H1 (cell line): ENCODE measurements around the gene MTFMT. TPM values are rescaled to one million over a fixed set of nuclear protein-coding genes. Genes with fewer than 3 reads are reported as not detected.

Experiments
- CTCF ChIA-PET: fragments of 300-600 bp; sonication (Branson Sonifier 250); formaldehyde crosslinking; loops from one replicate; lab custom pipeline; 2021; ENCODE audit not compliant: partially characterized antibody; lab: Charles Lee
- POLR2A ChIA-PET: fragments of 300-600 bp; sonication (Branson Sonifier 250); formaldehyde crosslinking; loops from one replicate; lab custom pipeline; 2021; ENCODE audit warnings: inconsistent platforms; ENCODE audit not compliant: partially characterized antibody; lab: Charles Lee
- DNase-seq, 2 experiments: peaks; one replicate each; pipeline versions ENCODE4 v3.0.0 to v3.0.0-alpha.2; 2010 to 2022; ENCODE audit warnings: low spot score in 2 of 2, low read depth in 1 of 2, mixed read lengths in 1 of 2
- FAIRE-seq: peaks from 2 replicates; lab custom pipeline; 2011; peaks lifted over from hg19 to GRCh38; lab: Jason Lieb, UNC
- H2AFZ ChIP-seq: 2 replicates; pipeline ENCODE4 v1.8.1; 2012; ENCODE audit warnings: low read length, inconsistent platforms
- H2AK5ac ChIP-seq: 2 replicates; pipeline ENCODE4 v1.6.1; 2013; ENCODE audit warnings: low read depth, low read length
- H2BK120ac ChIP-seq: replicated peaks from 2 replicates; pipeline ENCODE3; 2013; ENCODE audit warnings: low read depth, low read length, inconsistent platforms
- H2BK12ac ChIP-seq: 2 replicates; pipeline ENCODE4 v1.6.1; 2013; ENCODE audit warnings: low read depth, low read length
- H2BK15ac ChIP-seq: 2 replicates; pipeline ENCODE4 v1.6.1; 2013; ENCODE audit warnings: low read length
- H2BK20ac ChIP-seq: 2 replicates; pipeline ENCODE4 v1.6.1; 2013; ENCODE audit warnings: low read length
- H2BK5ac ChIP-seq: 2 replicates; pipeline ENCODE4 v1.6.1; 2013; ENCODE audit warnings: low read depth, low read length
- H3K14ac ChIP-seq: 2 replicates; pipeline ENCODE4 v1.6.1; 2013; ENCODE audit warnings: inconsistent platforms; ENCODE audit not compliant: insufficient read length
- H3K18ac ChIP-seq: 2 replicates; pipeline ENCODE4 v1.6.1; 2013; ENCODE audit warnings: low read length; ENCODE audit errors: extremely low read depth
- H3K23ac ChIP-seq: 2 replicates; pipeline ENCODE4 v1.6.1; 2013; ENCODE audit warnings: inconsistent platforms; ENCODE audit not compliant: insufficient read length
- H3K23me2 ChIP-seq: 2 replicates; pipeline ENCODE4 v1.6.1; 2013; ENCODE audit warnings: low read depth, low read length
- H3K27ac ChIP-seq: 2 replicates; pipeline ENCODE4 v1.6.1; 2011; ENCODE audit warnings: low read depth, low read length, inconsistent platforms
- H3K27me3 ChIP-seq, 4 experiments: replicated peaks in 1 of 4; 1 replicate in 1 of 4; 2 replicates in 3 of 4; pipeline versions ENCODE4 v1.6.1 to v1.8.1; 2011 to 2013; ENCODE audit warnings: low read length in 3 of 4, mild to moderate bottlenecking in 3 of 4, inconsistent platforms in 2 of 4, mixed read lengths in 2 of 4, moderate library complexity in 1 of 4; ENCODE audit not compliant: control insufficient read depth in 3 of 4, insufficient read depth in 3 of 4; ENCODE audit errors: extremely low read depth in 1 of 4
- H3K36me3 ChIP-seq, 4 experiments: 2 replicates each; pipeline versions ENCODE4 v1.6.1 to v1.8.1; 2011 to 2013; ENCODE audit warnings: mild to moderate bottlenecking in 4 of 4, low read length in 3 of 4, moderate library complexity in 2 of 4, control low read depth in 1 of 4, inconsistent platforms in 1 of 4; ENCODE audit not compliant: insufficient read depth in 4 of 4, control insufficient read depth in 2 of 4
- H3K4ac ChIP-seq: replicated peaks from 2 replicates; pipeline ENCODE3; 2013; ENCODE audit warnings: low read length, low read depth, mixed read lengths, inconsistent platforms; ENCODE audit not compliant: insufficient read length
- H3K4me1 ChIP-seq, 4 experiments: replicated peaks in 1 of 4; 1 replicate in 1 of 4; 2 replicates in 3 of 4; pipeline versions ENCODE4 v1.6.1 to v1.8.1; 2011 to 2013; ENCODE audit warnings: low read length in 3 of 4, inconsistent platforms in 2 of 4, mixed read lengths in 1 of 4; ENCODE audit not compliant: insufficient read depth in 4 of 4, control insufficient read depth in 3 of 4
- H3K4me2 ChIP-seq, 2 experiments: 2 replicates each; pipeline versions ENCODE4 v1.6.1 to v1.8.1; 2011 to 2013; ENCODE audit warnings: low read depth in 2 of 2, low read length in 2 of 2, control low read depth in 1 of 2, inconsistent platforms in 1 of 2, mild to moderate bottlenecking in 1 of 2; ENCODE audit not compliant: insufficient read depth in 1 of 2
- H3K4me3 ChIP-seq, 4 experiments: fragments of 200-600, 300-600 bp in 1 of 4; sonication (generic), shearing (Covaris generic), sonication (Bioruptor Twin) in 1 of 4; 2 replicates each; pipeline versions ENCODE4 v1.5.1 to v1.8.1; 2011 to 2016; ENCODE audit warnings: low read length in 4 of 4, low read depth in 3 of 4, control low read depth in 2 of 4, inconsistent platforms in 2 of 4, mild to moderate bottlenecking in 2 of 4, mixed read lengths in 1 of 4, moderate library complexity in 1 of 4; ENCODE audit not compliant: insufficient read depth in 2 of 4; ENCODE audit errors: extremely low read depth in 1 of 4
- H3K56ac ChIP-seq: replicated peaks from 2 replicates; pipeline ENCODE3; 2013; ENCODE audit warnings: low read depth, mild to moderate bottlenecking, mixed read lengths, low read length, inconsistent platforms; ENCODE audit not compliant: insufficient read length
- H3K79me1 ChIP-seq: 2 replicates; pipeline ENCODE4 v1.6.1; 2013; ENCODE audit warnings: low read depth, low read length, control low read depth
- H3K79me2 ChIP-seq, 2 experiments: 2 replicates each; pipeline versions ENCODE4 v1.6.1 to v1.8.1; 2012 to 2013; ENCODE audit warnings: low read length in 2 of 2, mild to moderate bottlenecking in 2 of 2, inconsistent platforms in 1 of 2; ENCODE audit not compliant: insufficient read depth in 2 of 2, control insufficient read depth in 1 of 2
- H3K9ac ChIP-seq, 4 experiments: replicated peaks in 1 of 4; 1 replicate in 1 of 4; 2 replicates in 3 of 4; pipeline versions ENCODE4 v1.6.1 to v1.8.1; 2011 to 2013; ENCODE audit warnings: low read depth in 3 of 4, low read length in 3 of 4, control low read depth in 2 of 4, mild to moderate bottlenecking in 2 of 4, moderate library complexity in 2 of 4, inconsistent platforms in 1 of 4; ENCODE audit errors: extremely low read depth in 1 of 4
- H3K9me3 ChIP-seq, 2 experiments: 2 replicates each; pipeline versions ENCODE4 v1.6.1 to v1.8.1; 2012 to 2013; ENCODE audit warnings: mild to moderate bottlenecking in 2 of 2, moderate library complexity in 2 of 2, control low read depth in 1 of 2, inconsistent platforms in 1 of 2, low read depth in 1 of 2, low read length in 1 of 2, mixed read lengths in 1 of 2; ENCODE audit not compliant: insufficient read depth in 2 of 2
- H4K20me1 ChIP-seq, 2 experiments: replicated peaks in 1 of 2; 2 replicates each; pipeline versions ENCODE3 to v1.8.1; 2011 to 2013; ENCODE audit warnings: inconsistent platforms in 2 of 2, low read length in 2 of 2, mild to moderate bottlenecking in 1 of 2; ENCODE audit not compliant: insufficient read depth in 2 of 2, control insufficient read depth in 1 of 2
- H4K5ac ChIP-seq: 2 replicates; pipeline ENCODE4 v1.6.1; 2013; ENCODE audit warnings: low read length, low read depth, mixed read lengths, inconsistent platforms; ENCODE audit not compliant: insufficient read length
- H4K8ac ChIP-seq: 2 replicates; pipeline ENCODE4 v1.8.0; 2013; ENCODE audit warnings: mild to moderate bottlenecking, moderate library complexity, low read length, inconsistent platforms; ENCODE audit not compliant: insufficient read depth; ENCODE audit errors: extremely low read depth
- H4K91ac ChIP-seq: replicated peaks from 2 replicates; pipeline ENCODE3; 2013; ENCODE audit warnings: low read length, mixed read lengths, inconsistent platforms; ENCODE audit not compliant: insufficient read length
- BACH1 ChIP-seq: IDR thresholded peaks from 2 replicates; pipeline ENCODE4 v1.6.1; 2012; ENCODE audit warnings: low read length, improper control_type of control experiment
- CBX5 ChIP-seq: fragments of 300-800, 300-1000 bp; sonication (generic); IDR thresholded peaks from 2 replicates; pipeline ENCODE4 v1.7.1; 2016; ENCODE audit warnings: antibody characterized with exemption, low read length, low read depth
- CEBPB ChIP-seq: IDR thresholded peaks from 2 replicates; pipeline ENCODE4 v1.6.1; 2012; ENCODE audit warnings: low read depth, low read length
- EP300 ChIP-seq, 2 experiments: IDR thresholded peaks; 1 replicate in 1 of 2; 2 replicates in 1 of 2; pipeline ENCODE4 v1.6.1; 2011 to 2012; ENCODE audit warnings: low read depth in 2 of 2, low read length in 2 of 2, mild to moderate bottlenecking in 2 of 2, borderline replicate concordance in 1 of 2, inconsistent platforms in 1 of 2, moderate library complexity in 1 of 2
- JUND ChIP-seq: IDR thresholded peaks from 2 replicates; pipeline ENCODE4 v1.6.1; 2011; ENCODE audit warnings: mild to moderate bottlenecking, improper control_type of control experiment, low read length
- KDM5A ChIP-seq: fragments of 200-600 bp; IDR thresholded peaks from 2 replicates; pipeline ENCODE4 v1.7.1; 2012; ENCODE audit warnings: mild to moderate bottlenecking, low read length, inconsistent platforms, mixed read lengths
- NANOG ChIP-seq: IDR thresholded peaks from 2 replicates; pipeline ENCODE4 v1.6.1; 2011; ENCODE audit warnings: low read length, low read depth, mild to moderate bottlenecking, inconsistent platforms; ENCODE audit not compliant: insufficient read depth, poor library complexity, severe bottlenecking
- RAD21 ChIP-seq, 2 experiments: IDR thresholded peaks in 1 of 2; conservative IDR thresholded peaks in 1 of 2; 2 replicates each; pipeline ENCODE4 v1.6.1; 2011; ENCODE audit warnings: low read depth in 2 of 2, low read length in 2 of 2, improper control_type of control experiment in 1 of 2, inconsistent platforms in 1 of 2, mild to moderate bottlenecking in 1 of 2, moderate library complexity in 1 of 2
- SIN3A ChIP-seq, 2 experiments: IDR thresholded peaks in 1 of 2; conservative IDR thresholded peaks in 1 of 2; 2 replicates each; pipeline ENCODE4 v1.6.1; 2011 to 2012; ENCODE audit warnings: low read length in 2 of 2, improper control_type of control experiment in 1 of 2, low read depth in 1 of 2, mild to moderate bottlenecking in 1 of 2
- TEAD4 ChIP-seq: IDR thresholded peaks from 2 replicates; pipeline ENCODE4 v1.6.1; 2012; ENCODE audit warnings: low read depth, low read length, inconsistent platforms, mixed read lengths
- WGBS, 2 experiments: shearing (Covaris generic) in 1 of 2; methylation state at CpG; one replicate each; pipeline versions ENCODE4 v1.1.6 to v1.1.7; 2013 to 2015; ENCODE audit warnings: low lambda C conversion rate in 2 of 2, mixed read lengths in 2 of 2, inconsistent platforms in 1 of 2, low coverage in 1 of 2, missing lambda C conversion rate in 1 of 2; ENCODE audit not compliant: insufficient replicate concordance in 2 of 2, insufficient coverage in 1 of 2, insufficient read length in 1 of 2; ENCODE audit errors: extremely low coverage in 1 of 2, missing lambda C conversion rate in 1 of 2; 5-methylcytosine and 5-hydroxymethylcytosine counted together
- polyA plus RNA-seq, 7 experiments: library from polyadenylated mRNA; depleted of rRNA in 3 of 7; stranded (reverse) in 5 of 7; unstranded in 2 of 7; fragments of >200 nt in 5 of 7; fragments of 200-250 nt in 2 of 7; gene quantifications; 1 replicate in 5 of 7; 2 replicates in 1 of 7; 4 replicates in 1 of 7; pipeline versions ENCODE4 v1.2.1 to v1.2.3, GENCODE V29; 2011 to 2013; ENCODE audit warnings: missing spikeins in 2 of 7, mixed read lengths in 2 of 7
- total RNA-seq: library from RNA; stranded (reverse); fragmentation: NEBNext Ultra II Directional; extraction: Animal tissue kit (Norgen Biotek cat#: 25700); gene quantifications from 2 replicates; pipeline ENCODE4 v1.2.1, GENCODE V29; 2021
- TF ChIP-seq, protein P1 (sequence below): IDR thresholded peaks from 2 replicates; pipeline ENCODE4 v1.6.1; 2012; ENCODE audit warnings: low read length, inconsistent platforms

MTFMT gene
- total and polyA plus RNA-seq, 2 of the 8 experiments (the other 6 are each of a cell fraction or from before 2014, with no cell fraction given): 7.7 to 20.8 TPM

DNA sequence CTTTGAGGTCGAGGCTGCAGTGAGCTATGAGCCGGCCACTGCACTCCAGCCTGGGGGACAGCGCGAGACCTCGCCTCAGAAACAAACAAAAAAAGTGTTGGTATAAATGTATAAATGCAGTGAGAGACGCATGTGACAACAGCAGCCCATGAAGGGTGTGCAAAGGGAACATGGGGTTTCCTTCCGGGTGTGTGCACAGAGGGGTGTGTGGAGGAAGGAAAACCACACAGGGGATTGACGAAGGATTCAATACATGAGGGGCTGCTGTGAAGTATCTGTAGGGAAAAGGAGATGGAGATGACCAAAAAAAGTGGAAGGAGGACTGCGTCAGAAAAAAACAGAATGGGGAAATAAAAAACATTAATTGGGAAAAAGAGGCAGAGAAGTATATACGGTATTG lies 1.1 kb downstream of the MTFMT start:
- H3K4me3 ChIP-seq: peak overlapping the region; percentile 75 to 93 (median 88)
- peaks cover 0 to 7% of the 10 kb centered on the region in 2 experiments; a peak in 1 of 4 replicates for H3K79me2 ChIP-seq
- 85% methylated on average over 10 of the region's 10 CpGs; no CpG with 5 or more reads in 1 of the 2 experiments for WGBS, 2 experiments
- H3K27ac ChIP-seq: no peak overlapping the region
- peak overlapping the region in 1 of 4 experiments; percentile 78; a peak in 1 of 7 replicates for H3K9ac ChIP-seq
- H2BK20ac ChIP-seq: no peak overlapping the region
- H3K23me2 ChIP-seq: no peaks in the 10 kb centered on the region; the same call in 1 of the 2 replicates
- DNase-seq: no peak
- no peak overlapping the region for H3K14ac ChIP-seq
- H3K18ac ChIP-seq: no peak overlapping the region
- no peak overlapping the region for H2BK15ac ChIP-seq
- H3K23ac ChIP-seq: no peak overlapping the region
- H2BK5ac ChIP-seq: no peak overlapping the region
- no peak overlapping the region for H4K91ac ChIP-seq
- peaks cover 5% of the 10 kb centered on the region; the same call in 1 of the 2 replicates for H3K79me1 ChIP-seq
- H2AFZ ChIP-seq: no peak overlapping the region
- ChIA-PET CTCF (no interaction called here), POLR2A (interaction anchor here (1.5 kb wide), 1 partner anchor 10 kb away, joined by 4 read pairs; no protein-coding TSS in a partner anchor)
- no peaks in the 10 kb centered on the region for H3K27me3 ChIP-seq
- no peak overlapping the region for H3K56ac ChIP-seq
- no peak for FAIRE-seq
- H3K9me3 ChIP-seq: no peaks in the 10 kb centered on the region
- no peak overlapping the region for H2AK5ac ChIP-seq
- H3K4me1 ChIP-seq: peaks cover 0 to 2% (median 0%) of the 10 kb centered on the region in 4 experiments; a peak in 1 of 7 replicates
- peaks cover 0 to 1% of the 10 kb centered on the region in 2 experiments for H4K20me1 ChIP-seq
- H3K4ac ChIP-seq: no peak overlapping the region
- TF ChIP-seq CEBPB (no peak), KDM5A (no peak), BACH1 (no peak), RAD21 (IDR thresholded peaks at IDR 0.05 in 1 of 2, conservative IDR thresholded peaks at IDR 0.05 in 1 of 2; ENCODE audit: low read depth in 2 of 2, low read length in 2 of 2) (no peak), NANOG (no peak), SIN3A (conservative IDR thresholded peaks at IDR 0.05 in 1 of 2, IDR thresholded peaks at IDR 0.05 in 1 of 2; ENCODE audit: low read depth in 1 of 2, low read length in 2 of 2) (no peak), CBX5 (no peak), JUND (no peak), TEAD4 (no peak), EP300 (IDR thresholded peaks at IDR 0.05; ENCODE audit: borderline replicate concordance in 1 of 2, low read depth in 2 of 2, low read length in 2 of 2) (no peak)
- TF ChIP-seq, protein P1, sequence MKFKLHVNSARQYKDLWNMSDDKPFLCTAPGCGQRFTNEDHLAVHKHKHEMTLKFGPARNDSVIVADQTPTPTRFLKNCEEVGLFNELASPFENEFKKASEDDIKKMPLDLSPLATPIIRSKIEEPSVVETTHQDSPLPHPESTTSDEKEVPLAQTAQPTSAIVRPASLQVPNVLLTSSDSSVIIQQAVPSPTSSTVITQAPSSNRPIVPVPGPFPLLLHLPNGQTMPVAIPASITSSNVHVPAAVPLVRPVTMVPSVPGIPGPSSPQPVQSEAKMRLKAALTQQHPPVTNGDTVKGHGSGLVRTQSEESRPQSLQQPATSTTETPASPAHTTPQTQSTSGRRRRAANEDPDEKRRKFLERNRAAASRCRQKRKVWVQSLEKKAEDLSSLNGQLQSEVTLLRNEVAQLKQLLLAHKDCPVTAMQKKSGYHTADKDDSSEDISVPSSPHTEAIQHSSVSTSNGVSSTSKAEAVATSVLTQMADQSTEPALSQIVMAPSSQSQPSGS: no peak
- no peak overlapping the region for H2BK12ac ChIP-seq
- H3K36me3 ChIP-seq: peaks cover 0 to 19% (median 4%) of the 10 kb centered on the region in 4 experiments; a peak in 5 of 8 replicates
- H2BK120ac ChIP-seq: no peak overlapping the region
- H4K8ac ChIP-seq: no peak overlapping the region
- H3K4me2 ChIP-seq: peak overlapping the region; percentile 88 to 94
- H4K5ac ChIP-seq: no peak overlapping the region
